Upper lobe of left lung (tissue), 6 donors: Measurements from ENCODE around the gene DPY19L1. TPM values are rescaled to one million over a fixed set of nuclear protein-coding genes. Genes with fewer than 3 reads are reported as not detected.

Experiments
- ATAC-seq, 2 donors: fragments of 200-7000 bp; cut with Tn5 transposase; one replicate each; pipeline ENCODE4 v1.9.1; 2022; ENCODE audit warnings: mild to moderate bottlenecking in 2 of 2, moderate library complexity in 2 of 2; ENCODE audit not compliant: low FRiP score in 2 of 2
- DNase-seq, 2 donors: peaks; one replicate each; pipeline ENCODE4 v3.0.0-alpha.2; 2019 to 2020
- H3K27ac ChIP-seq, 4 donors: fragments of 200-600 bp; sonication (generic); one replicate each; pipeline ENCODE4 v1.5.1; 2016 to 2019
- H3K27me3 ChIP-seq, 4 donors: fragments of 200-600 bp; sonication (generic); one replicate each; pipeline ENCODE4 v1.5.1; 2017 to 2019
- H3K36me3 ChIP-seq, 4 donors: fragments of 200-600 bp; sonication (generic); one replicate each; pipeline ENCODE4 v1.5.1; 2016 to 2019
- H3K4me1 ChIP-seq, 4 donors: fragments of 200-600 bp; sonication (generic); one replicate each; pipeline ENCODE4 v1.5.1; 2018 to 2019
- H3K4me3 ChIP-seq, 4 donors: fragments of 200-600 bp; sonication (generic); one replicate each; pipeline ENCODE4 v1.5.1; 2017 to 2019; ENCODE audit warnings: mild to moderate bottlenecking in 2 of 4, moderate library complexity in 1 of 4
- H3K9me3 ChIP-seq, 4 donors: fragments of 200-600 bp; sonication (generic); one replicate each; pipeline ENCODE4 v1.5.1; 2018 to 2019
- CTCF ChIP-seq, 6 experiments: fragments of 450-650 bp in 4 of 6; fragments of 200-600 bp in 2 of 6; sonication (generic) in 2 of 6; IDR thresholded peaks; one replicate each; pipeline ENCODE4 v1.5.1; 2016 to 2019; ENCODE audit warnings: antibody characterized with exemption in 6 of 6
- EP300 ChIP-seq, 4 donors: sonication (generic); formaldehyde crosslinking; IDR thresholded peaks; one replicate each; pipeline ENCODE4 v1.5.1; 2017; ENCODE audit warnings: antibody characterized with exemption in 4 of 4, control low read depth in 2 of 4
- POLR2A ChIP-seq, 4 donors: fragments of 450-650 bp; IDR thresholded peaks; one replicate each; pipeline ENCODE4 v1.5.1; 2016 to 2017; ENCODE audit warnings: antibody characterized with exemption in 4 of 4, mild to moderate bottlenecking in 2 of 4
- POLR2AphosphoS5 ChIP-seq, 2 donors: sonication (generic); formaldehyde crosslinking; IDR thresholded peaks; one replicate each; pipeline ENCODE4 v1.5.1; 2017; ENCODE audit warnings: antibody characterized with exemption in 2 of 2
- WGBS, 2 donors: methylation state at CpG; one replicate each; pipeline ENCODE4 v1.1.5; 2017 to 2018; 5-methylcytosine and 5-hydroxymethylcytosine counted together
- total RNA-seq, 6 donors: library from RNA; depleted of rRNA in 4 of 6; stranded (reverse); fragments of >200 nt in 4 of 6; gene quantifications; one replicate each; pipeline versions ENCODE4 v1.1.0 to v1.2.1, GENCODE V29; 2016 to 2021
- donor health status: DM: no; HTN: no; CAD: no; lungs with moderate emphysema.
- donor health status: DM: no; HTN: yes; CAD: no; lungs with severe emphysema.

The DPY19L1 gene
- total RNA-seq, 6 donors from 2014 or later, result 4.2 to 39.1 (median 28.3) TPM

- Histone ChIP-seq H3K4me3 (no peak overlapping the region), H3K27ac (no peak overlapping the region), H3K4me1 (peaks cover 17 to 20% (median 19%) of the 10 kb centered on the region in 4 donors), H3K9me3 (no peaks in the 10 kb centered on the region), H3K36me3 (no peaks in the 10 kb centered on the region), H3K27me3 (no peaks in the 10 kb centered on the region)
- TF ChIP-seq CTCF (IDR thresholded peaks at IDR 0.05), result no peak
- no peak for TF ChIP-seq POLR2A (IDR thresholded peaks at IDR 0.05)
- no peak for TF ChIP-seq POLR2AphosphoS5 (IDR thresholded peaks at IDR 0.05)
- 14 to 46% methylated on average over 1 of the region's 1 CpG for WGBS, 2 donors
- no peak for DNase-seq
- no peak for ATAC-seq
These were observed 5.1 kb downstream of the DPY19L1 start for GRCh38 chr7:35032166-35032565.

GRCh38 chr7:35030848-35031247 is 6.4 kb downstream of the DPY19L1 start:
- ATAC-seq (no peak), DNase-seq (no peak)
- 80 to 85% methylated on average over 2 of the region's 2 CpGs for WGBS, 2 donors

GRCh38 chr7:35029311-35029710 is 8.0 kb downstream of the DPY19L1 start:
- no peaks in the 10 kb centered on the region for H3K27me3 ChIP-seq
- no peaks in the 10 kb centered on the region for H3K36me3 ChIP-seq
- DNase-seq, result no peak
- no peak overlapping the region for H3K27ac ChIP-seq
- 71 to 96% methylated on average over 1 of the region's 1 CpG for WGBS, 2 donors
- no peak for TF ChIP-seq CTCF (IDR thresholded peaks at IDR 0.05)
- H3K4me3 ChIP-seq, result no peak overlapping the region
- no peaks in the 10 kb centered on the region for H3K9me3 ChIP-seq
- ATAC-seq, result no peak
- peaks cover 0 to 6% (median 3%) of the 10 kb centered on the region in 4 donors for H3K4me1 ChIP-seq

More at GRCh38 chr7:35030848-35031247, 6.4 kb downstream of the DPY19L1 start:
- Histone ChIP-seq H3K27me3 (no peaks in the 10 kb centered on the region), H3K4me3 (no peak overlapping the region), H3K4me1 (peaks cover 11 to 18% (median 13%) of the 10 kb centered on the region in 4 donors), H3K36me3 (no peaks in the 10 kb centered on the region), H3K9me3 (no peaks in the 10 kb centered on the region), H3K27ac (no peak overlapping the region)
- TF ChIP-seq CTCF (IDR thresholded peaks at IDR 0.05) (no peak), EP300 (IDR thresholded peaks at IDR 0.05) (no peak), POLR2AphosphoS5 (IDR thresholded peaks at IDR 0.05) (no peak), POLR2A (IDR thresholded peaks at IDR 0.05) (no peak)

GRCh38 chr7:35026150-35026549 is 11.1 kb downstream of the DPY19L1 start:
- H3K4me1 ChIP-seq, result peaks cover 0 to 6% (median 3%) of the 10 kb centered on the region in 4 donors
- H3K27ac ChIP-seq, result no peak overlapping the region
- no peaks in the 10 kb centered on the region for H3K36me3 ChIP-seq
- H3K4me3 ChIP-seq, result no peak overlapping the region
- no peak for DNase-seq
- no peak for TF ChIP-seq EP300 (IDR thresholded peaks at IDR 0.05)
- no peak for TF ChIP-seq POLR2AphosphoS5 (IDR thresholded peaks at IDR 0.05)
- no peak for TF ChIP-seq POLR2A (IDR thresholded peaks at IDR 0.05)
- TF ChIP-seq CTCF (IDR thresholded peaks at IDR 0.05), result no peak
- no peaks in the 10 kb centered on the region for H3K27me3 ChIP-seq
- no peaks in the 10 kb centered on the region for H3K9me3 ChIP-seq
- ATAC-seq, result no peak

GRCh38 chr7:35025369-35025870 is 11.9 kb downstream of the DPY19L1 start:
- Histone ChIP-seq H3K9me3 (no peaks in the 10 kb centered on the region), H3K27me3 (no peaks in the 10 kb centered on the region), H3K4me3 (no peak overlapping the region), H3K27ac (no peak overlapping the region), H3K36me3 (no peaks in the 10 kb centered on the region), H3K4me1 (peaks cover 0 to 6% (median 2%) of the 10 kb centered on the region in 4 donors)
- TF ChIP-seq CTCF (IDR thresholded peaks at IDR 0.05) (no peak), POLR2AphosphoS5 (IDR thresholded peaks at IDR 0.05) (no peak), POLR2A (IDR thresholded peaks at IDR 0.05) (no peak), EP300 (IDR thresholded peaks at IDR 0.05) (no peak)
- ATAC-seq (no peak), DNase-seq (no peak)
- 74 to 79% methylated on average over 1 of the region's 1 CpG for WGBS, 2 donors
